MCF 10A (cell line): Measurements from ENCODE around the gene HSD17B8. TPM values are rescaled to one million over a fixed set of nuclear protein-coding genes. Genes with fewer than 3 reads are reported as not detected.
A peak's percentile ranks its signal among the peaks of the same experiment; 100 is the strongest.

Source experiments
- BruUV-seq: library from RNA; stranded (reverse); fragments of 400-500 nt; replicated peaks from 2 replicates; lab custom pipeline; 2021; lab: Mats Ljungman, UMichigan
- CTCF ChIA-PET: fragments of 300-600 bp; sonication (Branson Sonifier 250); formaldehyde crosslinking; extraction: SDS; loops from one replicate; lab custom pipeline; 2021; ENCODE audit warnings: antibody characterized with exemption, inconsistent platforms; lab: Yijun Ruan, JAX
- POLR2A ChIA-PET: fragments of 300-600, 350-650 bp; sonication (Branson Sonifier 250); formaldehyde crosslinking; extraction: SDS; loops from one replicate; lab custom pipeline; 2020; ENCODE audit warnings: antibody characterized with exemption, inconsistent platforms; lab: Yijun Ruan, JAX
- DNase-seq: peaks from one replicate; pipeline ENCODE4 v3.0.0-alpha.2; 2018; ENCODE audit not compliant: unreplicated experiment
- H3K27ac Mint-ChIP-seq: one replicate; pipeline ENCODE4 v1.8.0; 2022; ENCODE audit warnings: mild to moderate bottlenecking, low read depth, mixed read lengths; ENCODE audit not compliant: unreplicated experiment
- H3K27me3 Mint-ChIP-seq: one replicate; pipeline ENCODE4 v1.8.0; 2022; ENCODE audit warnings: mixed read lengths; ENCODE audit not compliant: insufficient read depth, unreplicated experiment
- H3K36me3 Mint-ChIP-seq: one replicate; pipeline ENCODE4 v1.8.0; 2022; ENCODE audit warnings: mild to moderate bottlenecking, moderate library complexity, mixed read lengths; ENCODE audit not compliant: insufficient read depth, unreplicated experiment
- H3K4me1 Mint-ChIP-seq: one replicate; pipeline ENCODE4 v1.8.0; 2022; ENCODE audit warnings: mixed read lengths; ENCODE audit not compliant: insufficient read depth, unreplicated experiment
- H3K4me3 Mint-ChIP-seq: one replicate; pipeline ENCODE4 v1.8.0; 2022; ENCODE audit warnings: mild to moderate bottlenecking, moderate library complexity, mixed read lengths; ENCODE audit not compliant: unreplicated experiment
- H3K9me3 Mint-ChIP-seq: one replicate; pipeline ENCODE4 v1.8.0; 2022; ENCODE audit warnings: mixed read lengths; ENCODE audit not compliant: unreplicated experiment
- intact Hi-C: fragments of 100-400 bp; cut with micrococcal nuclease; formaldehyde crosslinking; loops from 2 replicates; pipeline ENCODE4 v1.14.1; 2022
- total RNA-seq: library from RNA; stranded (reverse); gene quantifications from 2 replicates; pipeline ENCODE4 v1.2.3, GENCODE V29; 2022
- TF ChIP-seq, protein P1 (sequence below): fragments of 200-600 bp; IDR thresholded peaks from one replicate; pipeline ENCODE4 v1.8.0; 2022; ENCODE audit warnings: antibody characterized with exemption, mild to moderate bottlenecking; ENCODE audit not compliant: unreplicated experiment

HSD17B8 gene
- total RNA-seq, 1 experiment from 2014 or later: 26.4 TPM

- ChIA-PET CTCF (interaction anchor here (0.6 to 4.6 kb wide), 13 partner anchors 10 to 434 kb away, joined by 3 to 17 read pairs (median 4); no protein-coding TSS in a partner anchor), POLR2A (interaction anchor here (0.7 to 2.0 kb wide), 4 partner anchors 37 to 110 kb away, joined by 3 to 8 read pairs (median 6); partner anchors contain the start of genes RPS18 and VPS52)
- BruUV-seq: no TSS peak
- H3K36me3 Mint-ChIP-seq: peaks cover 6% of the 10 kb centered on the region
- peaks cover 12% of the 10 kb centered on the region for H3K4me1 Mint-ChIP-seq
- TF ChIP-seq, protein P1, sequence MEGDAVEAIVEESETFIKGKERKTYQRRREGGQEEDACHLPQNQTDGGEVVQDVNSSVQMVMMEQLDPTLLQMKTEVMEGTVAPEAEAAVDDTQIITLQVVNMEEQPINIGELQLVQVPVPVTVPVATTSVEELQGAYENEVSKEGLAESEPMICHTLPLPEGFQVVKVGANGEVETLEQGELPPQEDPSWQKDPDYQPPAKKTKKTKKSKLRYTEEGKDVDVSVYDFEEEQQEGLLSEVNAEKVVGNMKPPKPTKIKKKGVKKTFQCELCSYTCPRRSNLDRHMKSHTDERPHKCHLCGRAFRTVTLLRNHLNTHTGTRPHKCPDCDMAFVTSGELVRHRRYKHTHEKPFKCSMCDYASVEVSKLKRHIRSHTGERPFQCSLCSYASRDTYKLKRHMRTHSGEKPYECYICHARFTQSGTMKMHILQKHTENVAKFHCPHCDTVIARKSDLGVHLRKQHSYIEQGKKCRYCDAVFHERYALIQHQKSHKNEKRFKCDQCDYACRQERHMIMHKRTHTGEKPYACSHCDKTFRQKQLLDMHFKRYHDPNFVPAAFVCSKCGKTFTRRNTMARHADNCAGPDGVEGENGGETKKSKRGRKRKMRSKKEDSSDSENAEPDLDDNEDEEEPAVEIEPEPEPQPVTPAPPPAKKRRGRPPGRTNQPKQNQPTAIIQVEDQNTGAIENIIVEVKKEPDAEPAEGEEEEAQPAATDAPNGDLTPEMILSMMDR: no peak
- H3K4me3 Mint-ChIP-seq: peak overlapping the region; percentile 85
- no peak overlapping the region for H3K27ac Mint-ChIP-seq
- intact Hi-C loops: loop anchor here (1.0 to 5.0 kb wide), 2 partner anchors 39 to 87 kb away; no protein-coding TSS in a partner anchor
- H3K9me3 Mint-ChIP-seq: no peaks in the 10 kb centered on the region
- DNase-seq: peak; percentile 75
- H3K27me3 Mint-ChIP-seq: peaks cover 8% of the 10 kb centered on the region
Measured at GRCh38 chr6:33160728-33161344, 43.6 kb upstream of the HSD17B8 start.

DNA sequence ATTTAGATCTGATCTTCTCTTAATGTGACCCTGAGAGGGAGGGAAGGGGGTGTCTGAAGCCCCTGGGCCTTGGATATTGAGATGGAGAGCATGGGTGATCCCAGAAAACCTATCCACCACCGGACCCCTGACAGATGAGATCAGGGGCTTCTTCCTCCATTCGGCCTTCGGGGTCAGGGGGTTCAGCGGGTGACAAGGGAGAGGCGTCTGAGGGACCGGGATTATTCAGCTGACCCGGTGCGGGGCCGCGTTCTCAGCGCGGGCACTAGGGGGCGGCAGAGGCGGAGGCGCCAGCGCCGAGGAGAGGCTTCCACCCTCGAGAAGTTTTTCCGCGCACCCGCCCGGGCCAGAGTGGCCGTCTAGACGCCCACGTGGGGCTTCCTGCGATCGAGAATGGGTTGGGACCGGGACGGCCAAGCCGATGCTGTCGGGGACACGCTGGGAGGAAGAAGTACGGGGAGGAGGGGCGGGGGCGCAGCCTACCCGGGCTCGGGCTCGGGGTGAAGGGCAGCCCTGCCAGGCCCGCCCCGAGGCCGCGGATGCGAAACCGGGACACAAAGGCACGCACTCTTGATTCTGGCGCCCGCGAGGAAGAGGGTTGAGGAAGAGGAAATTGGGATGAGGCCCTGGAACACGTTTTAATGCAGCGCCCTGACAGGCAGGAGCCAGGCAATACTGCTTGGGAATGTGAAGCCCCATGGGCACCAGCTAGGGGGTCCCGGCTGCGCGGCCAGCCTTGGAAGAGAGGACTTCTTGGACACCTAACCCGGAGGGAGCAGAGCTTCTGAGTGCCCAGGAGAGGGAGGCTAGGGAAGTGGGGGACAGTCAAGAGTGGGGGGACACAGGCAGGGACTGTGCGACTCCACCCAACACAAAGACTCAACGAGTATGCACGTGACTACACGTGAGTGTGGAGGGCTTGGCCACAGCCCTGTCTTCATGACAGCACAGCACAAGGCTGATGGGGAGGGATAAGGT, 42.8 kb upstream of the HSD17B8 start:
- peak; percentile 62 for DNase-seq
- ChIA-PET CTCF (interaction anchor here (0.6 to 4.6 kb wide), 16 partner anchors 11 to 435 kb away, joined by 3 to 17 read pairs (median 4); no protein-coding TSS in a partner anchor), POLR2A (interaction anchor here (0.7 to 2.0 kb wide), 6 partner anchors 36 to 110 kb away, joined by 3 to 8 read pairs (median 4); partner anchors contain the start of genes RPS18 and VPS52)
- intact Hi-C loops: loop anchor here (1.0 to 5.0 kb wide), 2 partner anchors 39 to 87 kb away; no protein-coding TSS in a partner anchor
- peaks cover 12% of the 10 kb centered on the region for H3K4me1 Mint-ChIP-seq
- H3K4me3 Mint-ChIP-seq: peak overlapping the region; percentile 85
- peaks cover 6% of the 10 kb centered on the region for H3K36me3 Mint-ChIP-seq
- no peaks in the 10 kb centered on the region for H3K9me3 Mint-ChIP-seq
- TF ChIP-seq, protein P1: peak; percentile 93
- peaks cover 12% of the 10 kb centered on the region for H3K27me3 Mint-ChIP-seq
- BruUV-seq: no TSS peak
- H3K27ac Mint-ChIP-seq: peak overlapping the region; percentile 88

DNA sequence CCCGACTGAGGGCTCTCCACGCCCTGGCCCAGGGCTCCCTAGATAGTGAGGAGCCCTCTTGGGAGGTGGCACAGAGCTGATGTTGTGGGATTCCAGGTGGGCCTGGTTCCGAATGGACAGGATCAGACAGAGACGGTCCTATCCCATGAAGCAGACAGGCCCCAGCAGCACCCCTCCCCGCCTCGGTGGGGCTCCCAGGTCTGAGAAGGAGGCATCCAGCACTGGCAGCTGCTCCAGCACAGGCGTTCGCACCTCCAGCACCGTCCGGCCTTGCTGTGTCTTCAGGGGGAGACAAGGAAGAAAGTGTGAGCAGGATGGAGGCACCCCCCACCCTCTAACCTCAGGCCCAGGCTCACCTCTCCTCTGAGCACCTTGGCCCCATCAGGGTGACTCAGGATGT, 40.9 kb upstream of the HSD17B8 start:
- DNase-seq: no peak
- ChIA-PET CTCF (interaction anchor here (0.6 to 2.6 kb wide), 5 partner anchors 9 to 347 kb away, joined by 3 to 16 read pairs (median 5); no protein-coding TSS in a partner anchor), POLR2A (interaction anchor here (0.5 kb wide), 1 partner anchor 28 kb away, joined by 3 read pairs; no protein-coding TSS in a partner anchor)
- H3K4me3 Mint-ChIP-seq: no peak overlapping the region
- no peaks in the 10 kb centered on the region for H3K9me3 Mint-ChIP-seq
- TF ChIP-seq, protein P1: no peak
- peaks cover 12% of the 10 kb centered on the region for H3K27me3 Mint-ChIP-seq
- peaks cover 12% of the 10 kb centered on the region for H3K4me1 Mint-ChIP-seq
- no TSS peak for BruUV-seq
- peaks cover 6% of the 10 kb centered on the region for H3K36me3 Mint-ChIP-seq
- intact Hi-C loops: loop anchor here (5.0 kb wide), 1 partner anchor 41 kb away; no protein-coding TSS in a partner anchor
- no peak overlapping the region for H3K27ac Mint-ChIP-seq
